ENCODE results near the gene SPDYC. TPM values are rescaled to one million over a fixed set of nuclear protein-coding genes. Genes with fewer than 3 reads are reported as not detected.

The SPDYC gene
- total and polyA plus RNA-seq, 2 of the 13 experiments (the other 11 are each of a cell fraction or from before 2014, with no cell fraction given): 0.15 to 0.33 TPM

- TF ChIP-seq SOX6 (IDR thresholded peaks at IDR 0.05) (no peak), SOX6 (CRISPR knock-in tag; IDR thresholded peaks at IDR 0.05) (no peak), CBX5 (CRISPR knock-in tag; IDR thresholded peaks at IDR 0.05; ENCODE audit: borderline replicate concordance) (no peak), THAP11 (CRISPR knock-in tag; IDR thresholded peaks at IDR 0.05) (no peak), FOXP4 (CRISPR knock-in tag; IDR thresholded peaks at IDR 0.05) (peak; percentile 33; the same call in 1 of the 2 replicates), NFE2 (CRISPR knock-in tag; IDR thresholded peaks at IDR 0.05) (no peak), HNRNPK (IDR thresholded peaks at IDR 0.05; ENCODE audit: low read depth, low read length, poor library complexity, severe bottlenecking) (no peak), ZC3H13 (CRISPR knock-in tag; IDR thresholded peaks at IDR 0.05) (no peak)
These were observed 28.0 kb upstream of the SPDYC start (continued) for GRCh38 chr11:65141896-65142494.

- peaks cover 5% of the 10 kb centered on the region; the same call in 1 of the 2 replicates for H3K9me3 ChIP-seq (ENCODE audit: low read length)
- no peak overlapping the region for H2AFZ ChIP-seq (ENCODE audit: low read length)
- no peak overlapping the region for H3K4me3 ChIP-seq (replicated peaks in 1 of 3; ENCODE audit: insufficient read depth in 1 of 3, low read depth in 2 of 3, low read length in 3 of 3)
- H3K36me3 ChIP-seq (replicated peaks in 1 of 2; ENCODE audit: control insufficient read depth in 1 of 2, insufficient read depth in 2 of 2, low read length in 2 of 2): no peaks in the 10 kb centered on the region
- no peaks in the 10 kb centered on the region for H3K79me2 ChIP-seq (ENCODE audit: insufficient read depth, low read length)
- in situ Hi-C loops (cut with HindIII; ENCODE audit: extremely low pct_ligation_motif_present, low pct_unique_long_range_greater_than_20kb): no loop called here
- ChIA-PET POLR2A (interaction anchor here (1.3 to 1.8 kb wide), 2 partner anchors 12 to 36 kb away, joined by 3 to 13 read pairs; partner anchors contain the start of gene TM7SF2), CTCF (ENCODE audit: low intra/inter-chr PET ratio, low total read pairs) (no interaction called here)
- peaks cover 40% of the 10 kb centered on the region for H3K4me1 ChIP-seq (ENCODE audit: insufficient read depth, low read length)
- FAIRE-seq (no peak), ATAC-seq (no peak), DNase-seq (ENCODE audit: low spot score) (no peak)
- H4K20me1 ChIP-seq (ENCODE audit: insufficient read depth, low read length): no peaks in the 10 kb centered on the region
- H3K4me2 ChIP-seq (ENCODE audit: low read depth, low read length): no peak overlapping the region
- no peak overlapping the region for H3K27ac ChIP-seq (ENCODE audit: extremely low read length, insufficient read depth, low read length)
- intact Hi-C loops (cut with micrococcal nuclease; ENCODE audit: unreplicated experiment): no loop called here
- 15% methylated on average over 2 of the region's 2 CpGs for WGBS (ENCODE audit: low lambda C conversion rate)
- BruUV-seq (replicated peaks): no TSS peak
- H3K27me3 ChIP-seq (ENCODE audit: control insufficient read depth in 1 of 2, insufficient read depth in 2 of 2, low read length in 2 of 2): no peaks in the 10 kb centered on the region
- H3K9ac ChIP-seq (ENCODE audit: insufficient read depth, low read depth, low read length): no peak overlapping the region
- TF ChIP-seq BRCA1 (CRISPR knock-in tag; IDR thresholded peaks at IDR 0.05) (no peak), IRX3 (CRISPR knock-in tag; IDR thresholded peaks at IDR 0.05; ENCODE audit: borderline replicate concordance, low read depth) (no peak), NFIC (IDR thresholded peaks at IDR 0.05; ENCODE audit: low read length) (no peak), MNT (IDR thresholded peaks at IDR 0.05) (no peak), MAFK (conservative IDR thresholded peaks at IDR 0.05 in 1 of 2, IDR thresholded peaks at IDR 0.05 in 1 of 2; ENCODE audit: low read length in 2 of 2) (no peak), AGO2 (optimal IDR thresholded peaks at IDR 0.05; ENCODE audit: low read depth, low read length) (no peak), HDAC2 (CRISPR knock-in tag; IDR thresholded peaks at IDR 0.05) (no peak), MZF1 (CRISPR knock-in tag; IDR thresholded peaks at IDR 0.05; ENCODE audit: borderline replicate concordance) (no peak), U2AF1 (optimal IDR thresholded peaks at IDR 0.05; ENCODE audit: low read depth, low read length) (no peak), CEBPG (CRISPR knock-in tag; IDR thresholded peaks at IDR 0.05) (no peak), FOXK2 (IDR thresholded peaks at IDR 0.05) (no peak), JARID2 (CRISPR knock-in tag; IDR thresholded peaks at IDR 0.05; ENCODE audit: insufficient replicate concordance) (no peak)
These were observed 22.5 kb upstream of the SPDYC start for GRCh38 chr11:65147352-65148075.

All from HepG2 (cell line).